ENCODE results near the gene SORCS2. TPM values are rescaled to one million over a fixed set of nuclear protein-coding genes. Genes with fewer than 3 reads are reported as not detected.

The SORCS2 gene
- polyA plus RNA-seq, 3 donors: 0.46 to 0.55 TPM; not detected in 1

DNA sequence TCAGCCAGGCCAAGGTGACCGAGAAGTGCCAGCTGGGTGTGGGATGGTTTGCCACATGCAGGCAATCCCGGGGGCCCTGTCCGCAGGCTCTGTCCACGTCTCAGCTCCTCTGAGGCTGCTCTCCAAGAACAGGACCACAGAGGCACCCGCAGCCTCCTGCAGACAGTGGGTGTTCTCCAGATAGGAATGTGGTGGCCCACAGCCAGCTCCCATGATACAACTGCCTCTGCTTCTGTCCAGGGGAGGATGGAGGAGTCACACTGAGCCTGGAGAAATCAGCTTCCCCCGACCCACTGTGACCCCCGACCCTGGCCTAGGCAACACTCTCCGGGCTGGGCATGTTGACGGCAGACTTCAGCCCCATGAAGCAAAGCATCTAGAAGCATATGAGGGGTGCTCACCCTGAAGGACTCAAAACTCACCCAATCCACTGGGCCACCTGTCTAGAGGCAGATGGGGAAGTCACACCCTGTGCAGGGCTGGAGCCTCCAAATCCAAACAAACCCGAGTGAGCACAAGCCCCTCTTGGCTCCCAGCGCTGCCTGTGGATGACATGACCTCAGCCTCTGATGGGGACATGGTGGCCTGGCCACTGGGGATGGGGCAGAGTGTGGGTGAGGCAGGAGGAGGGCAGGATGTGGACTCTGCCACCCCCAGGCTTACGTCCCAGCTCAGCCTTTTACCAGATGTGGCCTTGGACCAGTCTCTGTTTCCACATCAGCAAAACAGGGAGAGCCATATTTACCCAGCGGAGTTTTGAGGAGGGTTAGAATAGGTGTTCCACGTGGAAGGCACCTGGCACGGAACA lies 140.1 kb downstream of the SORCS2 start:
- Mint-ChIP-seq H3K27ac (no peak overlapping the region), H3K4me3 (no peak overlapping the region), H3K36me3 (no peaks in the 10 kb centered on the region), H3K27me3 (ENCODE audit: low read depth in 3 of 3) (peaks cover 3 to 5% (median 5%) of the 10 kb centered on the region in 3 donors), H3K9me3 (no peaks in the 10 kb centered on the region), H3K4me1 (no peaks in the 10 kb centered on the region)
- intact Hi-C loops (cut with micrococcal nuclease): no loop called here
- Histone ChIP-seq H3K36me3 (replicated peaks in 1 of 2; ENCODE audit: control insufficient read depth in 1 of 2, insufficient read depth in 2 of 2, low read length in 2 of 2) (no peaks in the 10 kb centered on the region), H3K79me2 (ENCODE audit: insufficient read depth, low read length) (no peaks in the 10 kb centered on the region), H3K4me1 (ENCODE audit: control insufficient read depth in 1 of 2, insufficient read depth in 2 of 2, low read length in 2 of 2) (no peaks in the 10 kb centered on the region), H2AFZ (ENCODE audit: insufficient read depth, low read depth, low read length, poor library complexity, severe bottlenecking) (no peak overlapping the region), H3K4me3 (replicated peaks in 1 of 3; ENCODE audit: low read depth in 2 of 3, low read length in 3 of 3) (no peak overlapping the region), H3K4me2 (replicated peaks; ENCODE audit: extremely low read depth, low read length, poor library complexity, severe bottlenecking) (no peak overlapping the region), H3K27ac (ENCODE audit: low read depth in 1 of 2, low read length in 2 of 2) (no peak overlapping the region), H4K20me1 (ENCODE audit: insufficient read depth, low read length) (no peaks in the 10 kb centered on the region), H3K27me3 (ENCODE audit: control insufficient read depth in 2 of 2, insufficient read depth in 2 of 2, low read length in 2 of 2) (no peaks in the 10 kb centered on the region), H3K9me3 (replicated peaks in 1 of 2; ENCODE audit: control insufficient read depth in 1 of 2, insufficient read depth in 1 of 2, low read length in 2 of 2) (no peaks in the 10 kb centered on the region), H3K9ac (ENCODE audit: insufficient read depth, low read length, poor library complexity, severe bottlenecking) (no peak overlapping the region)
- 87% methylated on average over 10 of the region's 15 CpGs for WGBS (ENCODE audit: insufficient coverage)
- DNase-seq: no peak
- TF ChIP-seq, protein P1, sequence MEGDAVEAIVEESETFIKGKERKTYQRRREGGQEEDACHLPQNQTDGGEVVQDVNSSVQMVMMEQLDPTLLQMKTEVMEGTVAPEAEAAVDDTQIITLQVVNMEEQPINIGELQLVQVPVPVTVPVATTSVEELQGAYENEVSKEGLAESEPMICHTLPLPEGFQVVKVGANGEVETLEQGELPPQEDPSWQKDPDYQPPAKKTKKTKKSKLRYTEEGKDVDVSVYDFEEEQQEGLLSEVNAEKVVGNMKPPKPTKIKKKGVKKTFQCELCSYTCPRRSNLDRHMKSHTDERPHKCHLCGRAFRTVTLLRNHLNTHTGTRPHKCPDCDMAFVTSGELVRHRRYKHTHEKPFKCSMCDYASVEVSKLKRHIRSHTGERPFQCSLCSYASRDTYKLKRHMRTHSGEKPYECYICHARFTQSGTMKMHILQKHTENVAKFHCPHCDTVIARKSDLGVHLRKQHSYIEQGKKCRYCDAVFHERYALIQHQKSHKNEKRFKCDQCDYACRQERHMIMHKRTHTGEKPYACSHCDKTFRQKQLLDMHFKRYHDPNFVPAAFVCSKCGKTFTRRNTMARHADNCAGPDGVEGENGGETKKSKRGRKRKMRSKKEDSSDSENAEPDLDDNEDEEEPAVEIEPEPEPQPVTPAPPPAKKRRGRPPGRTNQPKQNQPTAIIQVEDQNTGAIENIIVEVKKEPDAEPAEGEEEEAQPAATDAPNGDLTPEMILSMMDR (IDR thresholded peaks at IDR 0.05): no peak

DNA sequence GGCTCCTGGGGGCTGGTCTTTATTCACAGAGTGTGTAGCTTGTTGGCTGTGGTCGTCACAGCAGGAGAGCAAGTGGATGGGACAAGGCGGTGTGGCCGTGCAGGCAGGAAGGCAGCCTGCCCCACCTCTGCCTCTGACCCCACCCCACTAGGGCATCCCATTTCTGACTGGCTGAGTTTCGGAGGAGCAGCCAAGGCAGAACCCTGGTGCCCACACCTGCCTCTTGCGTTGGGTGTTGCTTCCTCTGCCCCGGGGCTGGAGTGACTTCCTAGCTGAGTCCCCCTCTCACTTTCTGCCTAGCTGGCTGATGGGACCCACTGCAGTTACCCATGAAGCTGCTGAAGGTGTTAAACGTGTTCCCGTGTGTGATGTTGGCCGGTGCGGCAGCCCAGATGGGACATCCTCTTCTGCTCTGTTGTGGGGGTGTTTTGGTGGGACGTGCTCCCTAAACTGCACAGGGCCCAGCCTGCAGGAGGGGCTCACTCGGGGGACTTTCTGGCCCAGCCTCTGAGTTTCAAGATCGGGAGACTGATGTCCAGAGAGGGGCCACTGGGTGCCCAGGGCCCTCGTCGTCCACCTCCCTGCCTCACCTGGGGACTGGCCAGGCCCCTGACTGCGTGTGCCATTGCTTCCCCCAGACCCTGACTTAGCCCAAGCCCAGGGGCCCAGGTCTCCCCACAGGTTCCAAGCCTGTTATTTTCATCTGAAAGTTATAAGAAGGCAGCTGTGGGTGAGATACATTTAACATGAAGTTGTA lies 140.9 kb downstream of the SORCS2 start:
- Histone ChIP-seq H3K79me2 (ENCODE audit: insufficient read depth, low read length) (no peaks in the 10 kb centered on the region), H2AFZ (ENCODE audit: insufficient read depth, low read depth, low read length, poor library complexity, severe bottlenecking) (no peak overlapping the region), H3K27ac (ENCODE audit: low read depth in 1 of 2, low read length in 2 of 2) (no peak overlapping the region), H3K4me2 (replicated peaks; ENCODE audit: extremely low read depth, low read length, poor library complexity, severe bottlenecking) (no peak overlapping the region), H3K4me1 (ENCODE audit: control insufficient read depth in 1 of 2, insufficient read depth in 2 of 2, low read length in 2 of 2) (no peaks in the 10 kb centered on the region), H4K20me1 (ENCODE audit: insufficient read depth, low read length) (no peaks in the 10 kb centered on the region), H3K4me3 (replicated peaks in 1 of 3; ENCODE audit: low read depth in 2 of 3, low read length in 3 of 3) (no peak overlapping the region), H3K27me3 (ENCODE audit: control insufficient read depth in 2 of 2, insufficient read depth in 2 of 2, low read length in 2 of 2) (no peaks in the 10 kb centered on the region), H3K36me3 (replicated peaks in 1 of 2; ENCODE audit: control insufficient read depth in 1 of 2, insufficient read depth in 2 of 2, low read length in 2 of 2) (no peaks in the 10 kb centered on the region), H3K9ac (ENCODE audit: insufficient read depth, low read length, poor library complexity, severe bottlenecking) (no peak overlapping the region), H3K9me3 (replicated peaks in 1 of 2; ENCODE audit: control insufficient read depth in 1 of 2, insufficient read depth in 1 of 2, low read length in 2 of 2) (no peaks in the 10 kb centered on the region)
- Mint-ChIP-seq H3K4me3 (no peak overlapping the region), H3K4me1 (no peaks in the 10 kb centered on the region), H3K27me3 (ENCODE audit: low read depth in 3 of 3) (peaks cover 3 to 5% (median 5%) of the 10 kb centered on the region in 3 donors), H3K27ac (no peak overlapping the region), H3K36me3 (no peaks in the 10 kb centered on the region), H3K9me3 (no peaks in the 10 kb centered on the region)
- DNase-seq: no peak
- TF ChIP-seq, protein P1 (IDR thresholded peaks at IDR 0.05): no peak
- intact Hi-C loops (cut with micrococcal nuclease): no loop called here
- WGBS (ENCODE audit: insufficient coverage): 82% methylated on average over 16 of the region's 16 CpGs

Measured in CD14-positive monocyte (primary cell).